H1 (cell line): Measurements from ENCODE around the gene RALGAPB. TPM values are rescaled to one million over a fixed set of nuclear protein-coding genes. Genes with fewer than 3 reads are reported as not detected.

ENCODE experiments used
- CTCF ChIA-PET: fragments of 300-600 bp; sonication (Branson Sonifier 250); formaldehyde crosslinking; loops from one replicate; lab custom pipeline; 2021; ENCODE audit not compliant: partially characterized antibody; lab: Charles Lee
- POLR2A ChIA-PET: fragments of 300-600 bp; sonication (Branson Sonifier 250); formaldehyde crosslinking; loops from one replicate; lab custom pipeline; 2021; ENCODE audit warnings: inconsistent platforms; ENCODE audit not compliant: partially characterized antibody; lab: Charles Lee
- DNase-seq, 2 experiments: peaks; one replicate each; pipeline versions ENCODE4 v3.0.0 to v3.0.0-alpha.2; 2010 to 2022; ENCODE audit warnings: low spot score in 2 of 2, low read depth in 1 of 2, mixed read lengths in 1 of 2
- FAIRE-seq: peaks from 2 replicates; lab custom pipeline; 2011; peaks lifted over from hg19 to GRCh38; lab: Jason Lieb, UNC
- H2AFZ ChIP-seq: 2 replicates; pipeline ENCODE4 v1.8.1; 2012; ENCODE audit warnings: low read length, inconsistent platforms
- H2AK5ac ChIP-seq: 2 replicates; pipeline ENCODE4 v1.6.1; 2013; ENCODE audit warnings: low read depth, low read length
- H2BK120ac ChIP-seq: replicated peaks from 2 replicates; pipeline ENCODE3; 2013; ENCODE audit warnings: low read depth, low read length, inconsistent platforms
- H2BK12ac ChIP-seq: 2 replicates; pipeline ENCODE4 v1.6.1; 2013; ENCODE audit warnings: low read depth, low read length
- H2BK15ac ChIP-seq: 2 replicates; pipeline ENCODE4 v1.6.1; 2013; ENCODE audit warnings: low read length
- H2BK20ac ChIP-seq: 2 replicates; pipeline ENCODE4 v1.6.1; 2013; ENCODE audit warnings: low read length
- H2BK5ac ChIP-seq: 2 replicates; pipeline ENCODE4 v1.6.1; 2013; ENCODE audit warnings: low read depth, low read length
- H3K14ac ChIP-seq: 2 replicates; pipeline ENCODE4 v1.6.1; 2013; ENCODE audit warnings: inconsistent platforms; ENCODE audit not compliant: insufficient read length
- H3K18ac ChIP-seq: 2 replicates; pipeline ENCODE4 v1.6.1; 2013; ENCODE audit warnings: low read length; ENCODE audit errors: extremely low read depth
- H3K23ac ChIP-seq: 2 replicates; pipeline ENCODE4 v1.6.1; 2013; ENCODE audit warnings: inconsistent platforms; ENCODE audit not compliant: insufficient read length
- H3K23me2 ChIP-seq: 2 replicates; pipeline ENCODE4 v1.6.1; 2013; ENCODE audit warnings: low read depth, low read length
- H3K27ac ChIP-seq: 2 replicates; pipeline ENCODE4 v1.6.1; 2011; ENCODE audit warnings: low read depth, low read length, inconsistent platforms
- H3K27me3 ChIP-seq, 4 experiments: replicated peaks in 1 of 4; 1 replicate in 1 of 4; 2 replicates in 3 of 4; pipeline versions ENCODE4 v1.6.1 to v1.8.1; 2011 to 2013; ENCODE audit warnings: low read length in 3 of 4, mild to moderate bottlenecking in 3 of 4, inconsistent platforms in 2 of 4, mixed read lengths in 2 of 4, moderate library complexity in 1 of 4; ENCODE audit not compliant: control insufficient read depth in 3 of 4, insufficient read depth in 3 of 4; ENCODE audit errors: extremely low read depth in 1 of 4
- H3K36me3 ChIP-seq, 4 experiments: 2 replicates each; pipeline versions ENCODE4 v1.6.1 to v1.8.1; 2011 to 2013; ENCODE audit warnings: mild to moderate bottlenecking in 4 of 4, low read length in 3 of 4, moderate library complexity in 2 of 4, control low read depth in 1 of 4, inconsistent platforms in 1 of 4; ENCODE audit not compliant: insufficient read depth in 4 of 4, control insufficient read depth in 2 of 4
- H3K4ac ChIP-seq: replicated peaks from 2 replicates; pipeline ENCODE3; 2013; ENCODE audit warnings: low read length, low read depth, mixed read lengths, inconsistent platforms; ENCODE audit not compliant: insufficient read length
- H3K4me1 ChIP-seq, 4 experiments: replicated peaks in 1 of 4; 1 replicate in 1 of 4; 2 replicates in 3 of 4; pipeline versions ENCODE4 v1.6.1 to v1.8.1; 2011 to 2013; ENCODE audit warnings: low read length in 3 of 4, inconsistent platforms in 2 of 4, mixed read lengths in 1 of 4; ENCODE audit not compliant: insufficient read depth in 4 of 4, control insufficient read depth in 3 of 4
- H3K4me2 ChIP-seq, 2 experiments: 2 replicates each; pipeline versions ENCODE4 v1.6.1 to v1.8.1; 2011 to 2013; ENCODE audit warnings: low read depth in 2 of 2, low read length in 2 of 2, control low read depth in 1 of 2, inconsistent platforms in 1 of 2, mild to moderate bottlenecking in 1 of 2; ENCODE audit not compliant: insufficient read depth in 1 of 2
- H3K4me3 ChIP-seq, 4 experiments: fragments of 200-600, 300-600 bp in 1 of 4; sonication (generic), shearing (Covaris generic), sonication (Bioruptor Twin) in 1 of 4; 2 replicates each; pipeline versions ENCODE4 v1.5.1 to v1.8.1; 2011 to 2016; ENCODE audit warnings: low read length in 4 of 4, low read depth in 3 of 4, control low read depth in 2 of 4, inconsistent platforms in 2 of 4, mild to moderate bottlenecking in 2 of 4, mixed read lengths in 1 of 4, moderate library complexity in 1 of 4; ENCODE audit not compliant: insufficient read depth in 2 of 4; ENCODE audit errors: extremely low read depth in 1 of 4
- H3K56ac ChIP-seq: replicated peaks from 2 replicates; pipeline ENCODE3; 2013; ENCODE audit warnings: low read depth, mild to moderate bottlenecking, mixed read lengths, low read length, inconsistent platforms; ENCODE audit not compliant: insufficient read length
- H3K79me1 ChIP-seq: 2 replicates; pipeline ENCODE4 v1.6.1; 2013; ENCODE audit warnings: low read depth, low read length, control low read depth
- H3K79me2 ChIP-seq, 2 experiments: 2 replicates each; pipeline versions ENCODE4 v1.6.1 to v1.8.1; 2012 to 2013; ENCODE audit warnings: low read length in 2 of 2, mild to moderate bottlenecking in 2 of 2, inconsistent platforms in 1 of 2; ENCODE audit not compliant: insufficient read depth in 2 of 2, control insufficient read depth in 1 of 2
- H3K9ac ChIP-seq, 4 experiments: replicated peaks in 1 of 4; 1 replicate in 1 of 4; 2 replicates in 3 of 4; pipeline versions ENCODE4 v1.6.1 to v1.8.1; 2011 to 2013; ENCODE audit warnings: low read depth in 3 of 4, low read length in 3 of 4, control low read depth in 2 of 4, mild to moderate bottlenecking in 2 of 4, moderate library complexity in 2 of 4, inconsistent platforms in 1 of 4; ENCODE audit errors: extremely low read depth in 1 of 4
- H3K9me3 ChIP-seq, 2 experiments: 2 replicates each; pipeline versions ENCODE4 v1.6.1 to v1.8.1; 2012 to 2013; ENCODE audit warnings: mild to moderate bottlenecking in 2 of 2, moderate library complexity in 2 of 2, control low read depth in 1 of 2, inconsistent platforms in 1 of 2, low read depth in 1 of 2, low read length in 1 of 2, mixed read lengths in 1 of 2; ENCODE audit not compliant: insufficient read depth in 2 of 2
- H4K20me1 ChIP-seq, 2 experiments: replicated peaks in 1 of 2; 2 replicates each; pipeline versions ENCODE3 to v1.8.1; 2011 to 2013; ENCODE audit warnings: inconsistent platforms in 2 of 2, low read length in 2 of 2, mild to moderate bottlenecking in 1 of 2; ENCODE audit not compliant: insufficient read depth in 2 of 2, control insufficient read depth in 1 of 2
- H4K5ac ChIP-seq: 2 replicates; pipeline ENCODE4 v1.6.1; 2013; ENCODE audit warnings: low read length, low read depth, mixed read lengths, inconsistent platforms; ENCODE audit not compliant: insufficient read length
- H4K8ac ChIP-seq: 2 replicates; pipeline ENCODE4 v1.8.0; 2013; ENCODE audit warnings: mild to moderate bottlenecking, moderate library complexity, low read length, inconsistent platforms; ENCODE audit not compliant: insufficient read depth; ENCODE audit errors: extremely low read depth
- H4K91ac ChIP-seq: replicated peaks from 2 replicates; pipeline ENCODE3; 2013; ENCODE audit warnings: low read length, mixed read lengths, inconsistent platforms; ENCODE audit not compliant: insufficient read length
- BRCA1 ChIP-seq: IDR thresholded peaks from 2 replicates; pipeline ENCODE4 v1.6.1; 2012; ENCODE audit warnings: low read depth, low read length, improper control_type of control experiment
- CEBPB ChIP-seq: IDR thresholded peaks from 2 replicates; pipeline ENCODE4 v1.6.1; 2012; ENCODE audit warnings: low read depth, low read length
- EZH2 ChIP-seq: fragments of 200-600 bp; sonication (generic); IDR thresholded peaks from 2 replicates; pipeline ENCODE4 v1.7.1; 2012; ENCODE audit warnings: low read depth, mild to moderate bottlenecking, moderate library complexity, low read length, inconsistent platforms; ENCODE audit not compliant: severe bottlenecking
- KDM4A ChIP-seq: IDR thresholded peaks from one replicate; pipeline ENCODE4 v1.7.1; 2012; ENCODE audit warnings: low read depth, mild to moderate bottlenecking, moderate library complexity, low read length, inconsistent platforms; ENCODE audit not compliant: severe bottlenecking
- NRF1 ChIP-seq: IDR thresholded peaks from 2 replicates; pipeline ENCODE4 v1.6.1; 2011; ENCODE audit warnings: mild to moderate bottlenecking, low read depth, low read length, improper control_type of control experiment
- RXRA ChIP-seq: IDR thresholded peaks from 2 replicates; pipeline ENCODE4 v1.6.1; 2011; ENCODE audit warnings: low read depth, mild to moderate bottlenecking, low read length, moderate library complexity; ENCODE audit not compliant: insufficient read depth
- SAP30 ChIP-seq: fragments of 300-600 bp; sonication (generic); IDR thresholded peaks from 2 replicates; pipeline ENCODE4 v1.7.1; 2012; ENCODE audit warnings: low read length, moderate library complexity, mild to moderate bottlenecking, inconsistent platforms; ENCODE audit not compliant: insufficient read depth, insufficient replicate concordance
- SP2 ChIP-seq: IDR thresholded peaks from 2 replicates; pipeline ENCODE4 v1.6.1; 2012; ENCODE audit warnings: mild to moderate bottlenecking, low read length, inconsistent platforms
- SP4 ChIP-seq: IDR thresholded peaks from 2 replicates; pipeline ENCODE4 v1.6.1; 2012; ENCODE audit warnings: low read length, inconsistent platforms
- YY1 ChIP-seq: IDR thresholded peaks from 2 replicates; pipeline ENCODE4 v1.6.1; 2011; ENCODE audit warnings: low read depth, mild to moderate bottlenecking, low read length
- ZNF274 ChIP-seq: IDR thresholded peaks from 2 replicates; pipeline ENCODE4 v1.7.0; 2012; ENCODE audit warnings: low read length, borderline replicate concordance; ENCODE audit errors: extremely low read depth
- WGBS, 2 experiments: shearing (Covaris generic) in 1 of 2; methylation state at CpG; one replicate each; pipeline versions ENCODE4 v1.1.6 to v1.1.7; 2013 to 2015; ENCODE audit warnings: low lambda C conversion rate in 2 of 2, mixed read lengths in 2 of 2, inconsistent platforms in 1 of 2, low coverage in 1 of 2, missing lambda C conversion rate in 1 of 2; ENCODE audit not compliant: insufficient replicate concordance in 2 of 2, insufficient coverage in 1 of 2, insufficient read length in 1 of 2; ENCODE audit errors: extremely low coverage in 1 of 2, missing lambda C conversion rate in 1 of 2; 5-methylcytosine and 5-hydroxymethylcytosine counted together
- polyA plus RNA-seq, 7 experiments: library from polyadenylated mRNA; depleted of rRNA in 3 of 7; stranded (reverse) in 5 of 7; unstranded in 2 of 7; fragments of >200 nt in 5 of 7; fragments of 200-250 nt in 2 of 7; gene quantifications; 1 replicate in 5 of 7; 2 replicates in 1 of 7; 4 replicates in 1 of 7; pipeline versions ENCODE4 v1.2.1 to v1.2.3, GENCODE V29; 2011 to 2013; ENCODE audit warnings: missing spikeins in 2 of 7, mixed read lengths in 2 of 7
- total RNA-seq: library from RNA; stranded (reverse); fragmentation: NEBNext Ultra II Directional; extraction: Animal tissue kit (Norgen Biotek cat#: 25700); gene quantifications from 2 replicates; pipeline ENCODE4 v1.2.1, GENCODE V29; 2021
- TF ChIP-seq, protein P1 (sequence below): IDR thresholded peaks from 2 replicates; pipeline ENCODE4 v1.6.1; 2011; ENCODE audit warnings: low read depth, mild to moderate bottlenecking, low read length; ENCODE audit not compliant: insufficient read depth

RALGAPB gene
- total and polyA plus RNA-seq, 2 of the 8 experiments (the other 6 are each of a cell fraction or from before 2014, with no cell fraction given), result 10.6 to 35.1 TPM

DNA sequence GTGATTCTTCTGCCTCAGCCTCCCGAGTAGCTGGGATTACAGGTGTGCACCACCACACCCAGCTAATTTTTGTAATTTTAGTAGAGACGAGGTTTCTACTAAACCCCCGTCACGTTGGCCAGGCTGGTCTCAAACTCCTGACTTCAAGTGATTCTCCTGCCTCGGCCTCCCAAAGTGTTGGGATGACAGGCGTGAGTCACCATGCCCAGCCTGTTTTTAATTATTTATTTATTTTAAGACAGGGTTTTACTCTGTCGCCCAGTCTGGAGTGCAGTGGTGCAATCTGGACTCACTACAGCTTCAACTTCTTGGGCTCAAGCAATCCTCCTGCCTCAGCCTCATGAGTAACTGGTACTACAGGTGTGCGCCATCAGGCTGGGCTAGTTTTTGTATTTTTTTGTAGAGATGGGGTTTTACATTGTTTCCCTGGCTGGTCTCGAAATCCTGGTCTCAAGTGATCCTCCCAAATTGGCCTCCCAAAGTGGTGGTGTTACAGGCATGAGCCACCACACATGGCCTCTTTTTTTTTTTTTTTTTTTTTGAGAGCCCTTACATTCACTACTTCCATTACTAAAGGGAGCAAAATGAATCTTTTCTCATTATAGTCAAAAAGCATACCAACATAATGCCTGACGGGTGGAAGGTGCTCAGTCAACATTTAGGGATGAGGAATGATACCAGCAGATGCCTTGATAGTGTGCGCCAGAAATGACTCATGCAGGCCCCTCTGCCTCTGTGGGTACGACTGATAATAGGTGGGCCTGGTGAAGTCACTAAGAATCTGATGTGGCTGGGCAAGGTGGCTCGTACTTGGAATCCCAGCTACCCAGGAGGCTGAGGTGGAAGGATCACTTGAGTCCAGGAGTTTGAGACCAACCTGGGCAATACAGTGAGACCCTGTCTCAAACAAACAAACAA, 17.8 kb upstream of the RALGAPB start:
- H3K79me1 ChIP-seq, result no peaks in the 10 kb centered on the region
- H3K4me1 ChIP-seq, result no peaks in the 10 kb centered on the region
- H3K27ac ChIP-seq, result no peak overlapping the region
- 87% methylated on average over 13 of the region's 13 CpGs; no CpG with 5 or more reads in 1 of the 2 experiments for WGBS, 2 experiments
- no peak overlapping the region for H2AK5ac ChIP-seq
- no peaks in the 10 kb centered on the region for H3K9me3 ChIP-seq
- no peak overlapping the region for H3K56ac ChIP-seq
- H3K4me3 ChIP-seq, result no peak overlapping the region
- no peak overlapping the region for H3K14ac ChIP-seq
- H2BK12ac ChIP-seq, result no peak overlapping the region
- no peak overlapping the region for H2BK120ac ChIP-seq
- no peak overlapping the region for H4K8ac ChIP-seq
- no peak overlapping the region for H2AFZ ChIP-seq
- H2BK5ac ChIP-seq, result no peak overlapping the region
- FAIRE-seq (no peak), DNase-seq (no peak)
- no peaks in the 10 kb centered on the region for H4K20me1 ChIP-seq
- no peaks in the 10 kb centered on the region for H3K27me3 ChIP-seq
- no peaks in the 10 kb centered on the region for H3K79me2 ChIP-seq
- no peak overlapping the region for H3K9ac ChIP-seq
- H4K91ac ChIP-seq, result no peak overlapping the region
- no peaks in the 10 kb centered on the region for H3K23me2 ChIP-seq
- POLR2A ChIA-PET, result interaction anchor here (0.8 to 15.7 kb wide), 2 partner anchors 17 to 23 kb away, joined by 3 to 285 read pairs; partner anchors contain the start of gene SNHG17
- no peak overlapping the region for H4K5ac ChIP-seq
- H2BK20ac ChIP-seq, result no peak overlapping the region
- H3K18ac ChIP-seq, result no peak overlapping the region
- H3K36me3 ChIP-seq, result peaks cover 0 to 7% (median 2%) of the 10 kb centered on the region in 4 experiments; a peak in 3 of 8 replicates
- H2BK15ac ChIP-seq, result no peak overlapping the region
- no peak overlapping the region for H3K4ac ChIP-seq
- H3K4me2 ChIP-seq, result no peak overlapping the region
- CTCF ChIA-PET, result interaction anchor here (1.3 to 2.7 kb wide), 6 partner anchors 9 to 20 kb away, joined by 3 to 19 read pairs (median 6); partner anchors contain the start of genes RALGAPB and SNHG17
- H3K23ac ChIP-seq, result no peak overlapping the region
- TF ChIP-seq SAP30 (no peak), SP4 (no peak), BRCA1 (no peak), ZNF274 (no peak), EZH2 (no peak), NRF1 (no peak), RXRA (no peak), SP2 (no peak), KDM4A (no peak), YY1 (no peak), CEBPB (no peak)
- TF ChIP-seq, protein P1, sequence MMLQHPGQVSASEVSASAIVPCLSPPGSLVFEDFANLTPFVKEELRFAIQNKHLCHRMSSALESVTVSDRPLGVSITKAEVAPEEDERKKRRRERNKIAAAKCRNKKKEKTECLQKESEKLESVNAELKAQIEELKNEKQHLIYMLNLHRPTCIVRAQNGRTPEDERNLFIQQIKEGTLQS, result no peak
